ENCODE measurements around the gene OR6C2.

DNA sequence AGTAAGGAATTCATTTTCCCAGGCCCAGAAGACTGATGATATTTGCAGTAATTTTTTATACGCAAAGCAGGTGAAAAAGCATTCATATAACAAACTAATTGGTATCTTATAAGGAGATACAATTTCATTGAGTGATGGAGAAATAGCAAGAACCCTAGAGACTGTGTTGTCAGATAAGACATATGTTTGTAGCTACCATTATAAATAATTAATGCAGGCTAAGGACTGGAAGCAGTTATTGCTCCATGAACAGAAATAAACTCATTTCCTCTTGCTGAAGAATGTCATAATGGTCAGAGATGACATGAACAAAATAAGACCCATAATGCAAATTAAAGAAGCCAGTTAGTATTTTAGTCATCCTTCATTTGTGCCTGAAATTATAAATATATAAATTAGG is 1.5 kb downstream of the OR6C2 start:
- TF ChIP-seq CTCF (IDR thresholded peaks at IDR 0.05; ENCODE audit: low read depth, low read length, poor library complexity, severe bottlenecking): no peak
- TF ChIP-seq EZH2phosphoT487 (IDR thresholded peaks at IDR 0.05; ENCODE audit: borderline replicate concordance, low read length): no peak
